Neural cell (in vitro differentiated cells): ENCODE measurements around the gene TREML1. TPM values are rescaled to one million over a fixed set of nuclear protein-coding genes. Genes with fewer than 3 reads are reported as not detected.

Experiments
- H2AFZ ChIP-seq: fragments of 200-600, 300-800 bp; sonication (generic), shearing (Covaris generic); 2 replicates; pipeline ENCODE4 v1.6.0; 2014; ENCODE audit warnings: low read depth, mild to moderate bottlenecking, antibody characterized with exemption, low read length, moderate library complexity
- H3F3A ChIP-seq: fragments of 200-600 bp; shearing (Covaris generic); 2 replicates; pipeline ENCODE4 v1.6.1; 2016; ENCODE audit warnings: mild to moderate bottlenecking, moderate library complexity, mixed read lengths, antibody characterized with exemption, low read length; ENCODE audit not compliant: insufficient read depth, poor library complexity, severe bottlenecking
- H3K27ac ChIP-seq: fragments of 200-600, 300-800 bp; sonication (generic), shearing (Covaris generic); 2 replicates; pipeline ENCODE4 v1.5.1; 2014; ENCODE audit warnings: mild to moderate bottlenecking, low read length, moderate library complexity
- H3K27me3 ChIP-seq: fragments of 300-800, 200-600 bp; sonication (generic), shearing (Covaris generic); 2 replicates; pipeline ENCODE4 v1.6.0; 2014; ENCODE audit warnings: mild to moderate bottlenecking, low read depth, low read length, moderate library complexity; ENCODE audit not compliant: insufficient read depth
- H3K36me3 ChIP-seq: fragments of 300-800, 200-600 bp; sonication (generic), shearing (Covaris generic); 2 replicates; pipeline ENCODE4 v1.5.1; 2014; ENCODE audit warnings: mild to moderate bottlenecking, antibody characterized with exemption, low read length, moderate library complexity; ENCODE audit not compliant: insufficient read depth
- H3K4me2 ChIP-seq: fragments of 300-800, 200-600 bp; sonication (generic), shearing (Covaris generic); 2 replicates; pipeline ENCODE4 v1.6.0; 2014; ENCODE audit warnings: mild to moderate bottlenecking, low read length
- H3K4me3 ChIP-seq: fragments of 300-800, 200-600 bp; sonication (generic), shearing (Covaris generic); 2 replicates; pipeline ENCODE4 v1.5.1; 2014; ENCODE audit warnings: mild to moderate bottlenecking, low read length, moderate library complexity
- H3K79me2 ChIP-seq: fragments of 200-600 bp; shearing (Covaris generic); replicated peaks from 2 replicates; pipeline ENCODE4 v1.6.0; 2014; ENCODE audit warnings: mild to moderate bottlenecking, low read length, moderate library complexity; ENCODE audit not compliant: insufficient read depth
- H3K9ac ChIP-seq: fragments of 300-800, 200-600 bp; sonication (generic), shearing (Covaris generic); 2 replicates; pipeline ENCODE4 v1.6.1; 2016; ENCODE audit warnings: mild to moderate bottlenecking, low read length, mixed read lengths
- H3K9me2 ChIP-seq: fragments of 200-600 bp; shearing (Covaris generic); 2 replicates; pipeline ENCODE4 v1.6.1; 2016; ENCODE audit warnings: mild to moderate bottlenecking, low read length, mixed read lengths; ENCODE audit not compliant: insufficient read depth
- H3K9me3 ChIP-seq: fragments of 200-600, 300-800 bp; sonication (generic), shearing (Covaris generic); 2 replicates; pipeline ENCODE4 v1.6.1; 2016; ENCODE audit warnings: mild to moderate bottlenecking, mixed run types, low read length, moderate library complexity, mixed read lengths
- H4K20me1 ChIP-seq: fragments of 200-600 bp; shearing (Covaris generic); 2 replicates; pipeline ENCODE4 v1.6.1; 2016; ENCODE audit warnings: mild to moderate bottlenecking, mixed run types; ENCODE audit not compliant: insufficient read depth
- EP300 ChIP-seq: fragments of 450-650 bp; conservative IDR thresholded peaks from 2 replicates; pipeline ENCODE4 v1.6.1; 2014; ENCODE audit warnings: antibody characterized with exemption, mild to moderate bottlenecking, moderate library complexity; ENCODE audit not compliant: poor library complexity, severe bottlenecking
- EZH2 ChIP-seq: fragments of 200-600, 300-800 bp; shearing (Covaris generic), sonication (generic); IDR thresholded peaks from 2 replicates; pipeline ENCODE4 v1.6.1; 2014; ENCODE audit warnings: antibody characterized with exemption, low read length, borderline replicate concordance, mild to moderate bottlenecking; ENCODE audit not compliant: insufficient read depth, poor library complexity, severe bottlenecking
- MXI1 ChIP-seq: fragments of 450-650 bp; conservative IDR thresholded peaks from 2 replicates; pipeline ENCODE4 v1.6.1; 2014; ENCODE audit warnings: antibody characterized with exemption, mild to moderate bottlenecking; ENCODE audit not compliant: poor library complexity, severe bottlenecking
- POLR2AphosphoS5 ChIP-seq: IDR thresholded peaks from 2 replicates; pipeline ENCODE4 v1.6.1; 2012
- RAD21 ChIP-seq: fragments of 450-650 bp; conservative IDR thresholded peaks from 2 replicates; pipeline ENCODE4 v1.6.1; 2014; ENCODE audit warnings: antibody characterized with exemption, mild to moderate bottlenecking, moderate library complexity
- SMC3 ChIP-seq: fragments of 450-650 bp; conservative IDR thresholded peaks from 2 replicates; pipeline ENCODE4 v1.6.1; 2014; ENCODE audit warnings: antibody characterized with exemption, mild to moderate bottlenecking, moderate library complexity; ENCODE audit not compliant: poor library complexity
- TAF1 ChIP-seq: IDR thresholded peaks from 2 replicates; pipeline ENCODE4 v1.6.1; 2012; ENCODE audit warnings: low read depth
- polyA plus RNA-seq: library from polyadenylated mRNA; depleted of rRNA; stranded (reverse); fragments of >200 nt; gene quantifications from 2 replicates; pipeline ENCODE4 v1.2.3, GENCODE V29; 2014
- TF ChIP-seq, protein P1 (sequence below): fragments of 450-650 bp; IDR thresholded peaks from 2 replicates; pipeline ENCODE4 v1.5.1; 2014; ENCODE audit warnings: antibody characterized with exemption, mild to moderate bottlenecking, moderate library complexity; ENCODE audit not compliant: poor library complexity, severe bottlenecking
- TF ChIP-seq, protein P2 (sequence below): IDR thresholded peaks from 2 replicates; pipeline ENCODE4 v1.6.1; 2012; ENCODE audit warnings: borderline replicate concordance

TREML1 gene
- polyA plus RNA-seq, 1 donor from 2014 or later, result not detected

DNA sequence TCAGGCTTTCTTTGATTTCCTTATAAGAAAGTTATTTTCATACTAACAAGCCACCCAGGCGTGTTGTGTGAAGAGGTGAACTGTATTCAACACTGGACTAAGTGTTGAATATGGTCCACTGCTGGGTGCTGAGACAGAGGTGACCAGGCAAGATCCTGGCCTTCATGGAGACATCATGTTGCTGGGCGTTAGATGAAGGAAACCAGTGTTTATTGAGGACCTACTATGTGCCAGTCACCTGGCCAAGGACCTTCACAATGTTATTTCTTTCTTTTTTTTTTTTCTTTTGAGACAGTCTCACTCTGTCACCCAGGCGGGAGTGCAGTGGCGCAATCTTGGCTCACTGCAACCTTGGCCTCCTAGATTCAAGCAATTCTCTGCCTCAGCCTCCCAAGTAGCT, 1.9 kb upstream of the TREML1 start:
- Histone ChIP-seq H3F3A (no peaks in the 10 kb centered on the region), H2AFZ (no peak overlapping the region), H3K9me2 (no peaks in the 10 kb centered on the region), H3K9ac (no peak overlapping the region), H3K4me3 (no peak overlapping the region), H3K9me3 (no peaks in the 10 kb centered on the region), H3K79me2 (no peaks in the 10 kb centered on the region), H3K4me2 (no peak overlapping the region), H3K36me3 (no peaks in the 10 kb centered on the region), H3K27ac (no peak overlapping the region), H4K20me1 (no peaks in the 10 kb centered on the region), H3K27me3 (no peaks in the 10 kb centered on the region)
- no peak for TF ChIP-seq EZH2
- TF ChIP-seq MXI1, result no peak
- no peak for TF ChIP-seq TAF1
- TF ChIP-seq RAD21, result no peak
- TF ChIP-seq, protein P1, sequence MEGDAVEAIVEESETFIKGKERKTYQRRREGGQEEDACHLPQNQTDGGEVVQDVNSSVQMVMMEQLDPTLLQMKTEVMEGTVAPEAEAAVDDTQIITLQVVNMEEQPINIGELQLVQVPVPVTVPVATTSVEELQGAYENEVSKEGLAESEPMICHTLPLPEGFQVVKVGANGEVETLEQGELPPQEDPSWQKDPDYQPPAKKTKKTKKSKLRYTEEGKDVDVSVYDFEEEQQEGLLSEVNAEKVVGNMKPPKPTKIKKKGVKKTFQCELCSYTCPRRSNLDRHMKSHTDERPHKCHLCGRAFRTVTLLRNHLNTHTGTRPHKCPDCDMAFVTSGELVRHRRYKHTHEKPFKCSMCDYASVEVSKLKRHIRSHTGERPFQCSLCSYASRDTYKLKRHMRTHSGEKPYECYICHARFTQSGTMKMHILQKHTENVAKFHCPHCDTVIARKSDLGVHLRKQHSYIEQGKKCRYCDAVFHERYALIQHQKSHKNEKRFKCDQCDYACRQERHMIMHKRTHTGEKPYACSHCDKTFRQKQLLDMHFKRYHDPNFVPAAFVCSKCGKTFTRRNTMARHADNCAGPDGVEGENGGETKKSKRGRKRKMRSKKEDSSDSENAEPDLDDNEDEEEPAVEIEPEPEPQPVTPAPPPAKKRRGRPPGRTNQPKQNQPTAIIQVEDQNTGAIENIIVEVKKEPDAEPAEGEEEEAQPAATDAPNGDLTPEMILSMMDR, result no peak
- TF ChIP-seq POLR2AphosphoS5, result no peak
- TF ChIP-seq, protein P2, sequence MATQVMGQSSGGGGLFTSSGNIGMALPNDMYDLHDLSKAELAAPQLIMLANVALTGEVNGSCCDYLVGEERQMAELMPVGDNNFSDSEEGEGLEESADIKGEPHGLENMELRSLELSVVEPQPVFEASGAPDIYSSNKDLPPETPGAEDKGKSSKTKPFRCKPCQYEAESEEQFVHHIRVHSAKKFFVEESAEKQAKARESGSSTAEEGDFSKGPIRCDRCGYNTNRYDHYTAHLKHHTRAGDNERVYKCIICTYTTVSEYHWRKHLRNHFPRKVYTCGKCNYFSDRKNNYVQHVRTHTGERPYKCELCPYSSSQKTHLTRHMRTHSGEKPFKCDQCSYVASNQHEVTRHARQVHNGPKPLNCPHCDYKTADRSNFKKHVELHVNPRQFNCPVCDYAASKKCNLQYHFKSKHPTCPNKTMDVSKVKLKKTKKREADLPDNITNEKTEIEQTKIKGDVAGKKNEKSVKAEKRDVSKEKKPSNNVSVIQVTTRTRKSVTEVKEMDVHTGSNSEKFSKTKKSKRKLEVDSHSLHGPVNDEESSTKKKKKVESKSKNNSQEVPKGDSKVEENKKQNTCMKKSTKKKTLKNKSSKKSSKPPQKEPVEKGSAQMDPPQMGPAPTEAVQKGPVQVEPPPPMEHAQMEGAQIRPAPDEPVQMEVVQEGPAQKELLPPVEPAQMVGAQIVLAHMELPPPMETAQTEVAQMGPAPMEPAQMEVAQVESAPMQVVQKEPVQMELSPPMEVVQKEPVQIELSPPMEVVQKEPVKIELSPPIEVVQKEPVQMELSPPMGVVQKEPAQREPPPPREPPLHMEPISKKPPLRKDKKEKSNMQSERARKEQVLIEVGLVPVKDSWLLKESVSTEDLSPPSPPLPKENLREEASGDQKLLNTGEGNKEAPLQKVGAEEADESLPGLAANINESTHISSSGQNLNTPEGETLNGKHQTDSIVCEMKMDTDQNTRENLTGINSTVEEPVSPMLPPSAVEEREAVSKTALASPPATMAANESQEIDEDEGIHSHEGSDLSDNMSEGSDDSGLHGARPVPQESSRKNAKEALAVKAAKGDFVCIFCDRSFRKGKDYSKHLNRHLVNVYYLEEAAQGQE, result no peak
- TF ChIP-seq SMC3, result no peak
- TF ChIP-seq EP300, result no peak

DNA sequence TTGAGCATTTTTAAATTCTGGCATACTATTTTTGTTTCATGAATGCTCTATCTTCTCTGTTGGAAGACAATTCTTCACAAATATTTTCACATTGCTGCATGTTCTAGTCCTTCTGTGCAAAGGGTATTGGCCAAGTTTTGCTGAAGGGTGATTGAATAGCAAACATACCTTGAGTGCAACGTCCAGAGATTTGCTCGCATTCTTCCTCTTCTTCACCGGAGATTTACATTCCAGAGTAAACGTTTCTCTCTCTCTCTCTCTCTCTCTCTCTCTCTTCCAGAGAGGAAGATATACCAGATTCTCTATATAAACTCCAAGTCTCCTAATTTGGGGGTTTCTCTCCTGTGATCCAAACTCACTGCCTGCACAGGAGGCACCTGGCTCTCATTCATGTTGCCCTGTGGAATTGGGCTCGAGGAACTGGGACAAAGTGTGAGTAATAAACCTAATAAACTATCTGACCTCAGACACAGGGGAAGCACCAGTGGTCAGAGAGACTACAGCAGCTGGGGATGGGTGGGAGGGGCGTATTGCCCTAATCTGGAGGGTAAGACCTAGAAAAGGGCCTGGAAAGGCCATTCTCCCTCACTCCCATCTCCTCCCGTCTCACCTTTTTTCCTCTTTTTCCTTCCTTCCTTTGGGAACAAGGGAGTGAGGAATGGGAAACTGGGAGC, 1.1 kb upstream of the TREML1 start:
- H4K20me1 ChIP-seq, result no peaks in the 10 kb centered on the region
- no peaks in the 10 kb centered on the region for H3K9me2 ChIP-seq
- no peaks in the 10 kb centered on the region for H3K79me2 ChIP-seq
- no peak overlapping the region for H3K9ac ChIP-seq
- H3K27ac ChIP-seq, result no peak overlapping the region
- H3F3A ChIP-seq, result no peaks in the 10 kb centered on the region
- no peak overlapping the region for H3K4me3 ChIP-seq
- H3K27me3 ChIP-seq, result no peaks in the 10 kb centered on the region
- H3K9me3 ChIP-seq, result no peaks in the 10 kb centered on the region
- H3K4me2 ChIP-seq, result no peak overlapping the region
- no peak overlapping the region for H2AFZ ChIP-seq
- H3K36me3 ChIP-seq, result no peaks in the 10 kb centered on the region
- TF ChIP-seq, protein P2, result no peak
- TF ChIP-seq POLR2AphosphoS5, result no peak
- TF ChIP-seq EP300, result no peak
- TF ChIP-seq, protein P1, result no peak
- TF ChIP-seq TAF1, result no peak
- TF ChIP-seq MXI1, result no peak
- TF ChIP-seq SMC3, result no peak
- TF ChIP-seq EZH2, result no peak
- TF ChIP-seq RAD21, result no peak
